Neural crest cell (in vitro differentiated cells): Measurements from ENCODE around the gene MYO19. TPM values are rescaled to one million over a fixed set of nuclear protein-coding genes. Genes with fewer than 3 reads are reported as not detected.

ENCODE experiments used
- DNase-seq: peaks from one replicate; pipeline ENCODE4 v3.0.0; 2021; ENCODE audit warnings: low read depth, mixed read lengths, low spot score
- H3K27ac Mint-ChIP-seq: one replicate; pipeline ENCODE4 v1.8.0; 2021; ENCODE audit warnings: mild to moderate bottlenecking, mixed read lengths; ENCODE audit not compliant: unreplicated experiment
- H3K27me3 Mint-ChIP-seq: 2 replicates; pipeline ENCODE4 v1.8.0; 2021; ENCODE audit warnings: low read depth, mild to moderate bottlenecking, mixed read lengths
- H3K36me3 Mint-ChIP-seq: 2 replicates; pipeline ENCODE4 v1.8.0; 2021; ENCODE audit warnings: low read depth, mild to moderate bottlenecking, mixed read lengths
- H3K4me1 Mint-ChIP-seq: 2 replicates; pipeline ENCODE4 v1.8.0; 2021; ENCODE audit warnings: mixed read lengths
- H3K4me3 Mint-ChIP-seq: one replicate; pipeline ENCODE4 v1.8.0; 2021; ENCODE audit warnings: mild to moderate bottlenecking, mixed read lengths
- H3K9me3 Mint-ChIP-seq: 2 replicates; pipeline ENCODE4 v1.8.0; 2021; ENCODE audit warnings: mixed read lengths
- total RNA-seq: library from RNA; stranded (reverse); gene quantifications from 2 replicates; pipeline ENCODE4 v1.2.1, GENCODE V29; 2021
- TF ChIP-seq, protein P1 (sequence below): fragments of 200-600 bp; sonication (generic); conservative IDR thresholded peaks from 2 replicates; pipeline ENCODE4 v1.5.0; 2021; ENCODE audit warnings: antibody characterized with exemption, mild to moderate bottlenecking

Gene MYO19
- total RNA-seq, 1 donor from 2014 or later, result 104 TPM

DNA sequence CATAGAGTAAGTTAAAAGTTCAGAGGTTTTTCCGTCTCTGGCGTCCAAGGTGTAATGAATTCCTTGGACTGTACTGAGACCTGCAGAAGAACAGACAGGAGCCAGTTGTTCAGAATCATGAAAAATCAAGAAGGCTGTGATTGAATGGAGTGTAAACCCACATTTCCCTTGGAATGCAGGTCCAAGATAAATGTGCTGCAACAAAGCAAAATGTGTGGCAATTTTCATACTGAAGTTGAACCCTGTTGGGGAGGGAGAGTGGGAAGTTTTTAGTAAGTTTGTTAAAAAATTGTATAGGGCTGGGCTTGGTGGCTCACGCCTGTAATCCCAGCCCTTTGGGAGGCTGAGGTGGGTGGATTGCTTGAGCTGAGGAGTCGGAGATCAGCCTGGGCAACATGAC is 31.4 kb upstream of the MYO19 start:
- TF ChIP-seq, protein P1, sequence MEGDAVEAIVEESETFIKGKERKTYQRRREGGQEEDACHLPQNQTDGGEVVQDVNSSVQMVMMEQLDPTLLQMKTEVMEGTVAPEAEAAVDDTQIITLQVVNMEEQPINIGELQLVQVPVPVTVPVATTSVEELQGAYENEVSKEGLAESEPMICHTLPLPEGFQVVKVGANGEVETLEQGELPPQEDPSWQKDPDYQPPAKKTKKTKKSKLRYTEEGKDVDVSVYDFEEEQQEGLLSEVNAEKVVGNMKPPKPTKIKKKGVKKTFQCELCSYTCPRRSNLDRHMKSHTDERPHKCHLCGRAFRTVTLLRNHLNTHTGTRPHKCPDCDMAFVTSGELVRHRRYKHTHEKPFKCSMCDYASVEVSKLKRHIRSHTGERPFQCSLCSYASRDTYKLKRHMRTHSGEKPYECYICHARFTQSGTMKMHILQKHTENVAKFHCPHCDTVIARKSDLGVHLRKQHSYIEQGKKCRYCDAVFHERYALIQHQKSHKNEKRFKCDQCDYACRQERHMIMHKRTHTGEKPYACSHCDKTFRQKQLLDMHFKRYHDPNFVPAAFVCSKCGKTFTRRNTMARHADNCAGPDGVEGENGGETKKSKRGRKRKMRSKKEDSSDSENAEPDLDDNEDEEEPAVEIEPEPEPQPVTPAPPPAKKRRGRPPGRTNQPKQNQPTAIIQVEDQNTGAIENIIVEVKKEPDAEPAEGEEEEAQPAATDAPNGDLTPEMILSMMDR, result no peak
- no peak overlapping the region for H3K27ac Mint-ChIP-seq
- no peaks in the 10 kb centered on the region for H3K4me1 Mint-ChIP-seq
- no peak overlapping the region for H3K4me3 Mint-ChIP-seq
- no peak for DNase-seq
- no peaks in the 10 kb centered on the region for H3K27me3 Mint-ChIP-seq
- H3K9me3 Mint-ChIP-seq, result no peaks in the 10 kb centered on the region
- H3K36me3 Mint-ChIP-seq, result peaks cover 16% of the 10 kb centered on the region

DNA sequence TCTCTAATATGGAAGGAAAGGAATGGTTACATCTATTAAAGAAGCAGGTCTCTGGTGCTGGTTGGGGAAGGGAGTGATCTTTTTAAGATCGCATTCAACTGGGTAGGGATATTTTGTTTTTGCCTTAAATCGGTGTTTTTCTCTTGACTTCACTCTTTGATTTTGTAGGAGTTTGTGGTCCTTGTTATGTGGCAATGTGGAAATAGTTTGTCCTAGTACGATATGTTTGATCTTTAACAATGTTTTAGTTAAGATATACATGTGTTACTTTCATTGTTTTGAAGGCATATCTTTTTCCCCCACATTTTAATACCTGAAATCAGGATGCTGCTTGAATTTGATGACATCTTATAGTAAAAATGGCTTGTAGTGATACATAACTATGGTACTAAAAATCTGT is 18.8 kb upstream of the MYO19 start:
- Mint-ChIP-seq H3K36me3 (peaks cover 22% of the 10 kb centered on the region), H3K4me3 (peak overlapping the region; percentile 39), H3K27ac (peak overlapping the region; percentile 8), H3K4me1 (peaks cover 6% of the 10 kb centered on the region), H3K9me3 (no peaks in the 10 kb centered on the region), H3K27me3 (no peaks in the 10 kb centered on the region)
- TF ChIP-seq, protein P1, result no peak
- DNase-seq, result no peak

DNA sequence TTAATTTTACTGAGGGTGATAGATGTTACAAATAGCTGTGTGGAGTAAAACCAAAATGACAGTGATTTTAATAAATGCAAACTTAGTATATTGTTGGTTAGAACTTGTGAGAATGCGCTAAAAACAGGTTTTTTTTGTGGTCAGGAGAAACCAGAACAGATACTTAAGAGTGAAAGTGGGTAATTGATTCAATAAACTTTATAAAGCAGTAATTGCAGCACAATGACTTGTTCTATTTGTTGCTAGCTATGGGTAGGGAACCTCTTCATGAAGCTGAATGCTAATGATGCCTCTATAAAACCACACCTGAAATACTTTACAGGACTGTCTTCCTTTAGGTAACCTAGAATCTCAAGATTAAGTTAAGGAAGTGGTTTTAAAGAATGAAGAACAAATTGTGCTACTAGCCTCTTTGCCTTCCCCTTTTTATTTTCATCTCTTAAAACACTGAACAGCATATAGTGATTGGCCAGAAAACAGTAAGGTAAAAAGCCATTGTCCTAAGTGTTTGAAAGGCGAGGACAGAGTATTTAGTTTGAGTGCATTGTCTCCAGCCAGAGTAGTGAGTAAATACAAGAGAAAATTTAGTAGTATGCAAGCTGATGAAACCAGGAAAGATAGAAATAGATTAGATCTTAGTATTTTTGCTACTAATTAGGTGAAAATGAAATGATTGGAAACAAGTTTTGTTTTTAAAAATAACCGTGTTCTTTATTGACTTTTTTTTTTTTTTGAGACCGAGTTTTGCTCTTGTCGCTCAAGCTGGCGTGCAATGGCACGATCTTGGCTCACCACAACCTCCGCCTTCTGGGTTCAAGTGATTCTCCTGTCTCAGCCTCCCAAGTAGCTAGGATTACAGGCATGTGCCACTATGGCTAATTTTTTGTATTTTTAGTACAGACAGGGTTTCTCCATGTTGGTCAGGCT is 16.1 kb upstream of the MYO19 start:
- TF ChIP-seq, protein P1, result no peak
- Mint-ChIP-seq H3K27ac (no peak overlapping the region), H3K36me3 (peaks cover 11% of the 10 kb centered on the region), H3K27me3 (no peaks in the 10 kb centered on the region), H3K9me3 (no peaks in the 10 kb centered on the region), H3K4me1 (peaks cover 24% of the 10 kb centered on the region), H3K4me3 (peak overlapping the region; percentile 19)
- DNase-seq, result no peak

DNA sequence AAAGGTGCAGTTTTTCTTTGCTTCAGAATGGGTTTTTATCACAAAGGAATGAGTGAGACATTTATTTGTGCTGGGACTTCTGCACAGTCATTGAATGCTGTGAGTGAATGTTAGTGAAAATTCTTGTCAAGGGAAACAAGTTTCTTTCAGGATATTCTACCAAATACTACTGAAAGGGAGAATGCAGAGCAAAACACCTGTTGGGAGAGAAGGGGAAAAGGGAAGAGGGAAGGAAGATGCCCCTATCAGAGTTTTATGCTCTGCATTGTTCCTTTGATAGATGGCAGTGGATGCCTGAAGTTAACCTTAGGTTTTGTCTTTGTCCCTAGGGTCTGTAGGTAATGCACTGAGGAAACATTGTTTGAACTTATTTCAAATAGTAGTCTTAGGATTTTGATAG is 13.1 kb upstream of the MYO19 start:
- peaks cover 5% of the 10 kb centered on the region for H3K36me3 Mint-ChIP-seq
- TF ChIP-seq, protein P1, result no peak
- no peaks in the 10 kb centered on the region for H3K27me3 Mint-ChIP-seq
- H3K9me3 Mint-ChIP-seq, result no peaks in the 10 kb centered on the region
- peak overlapping the region; percentile 62 for H3K4me3 Mint-ChIP-seq
- peaks cover 27% of the 10 kb centered on the region for H3K4me1 Mint-ChIP-seq
- DNase-seq, result no peak
- H3K27ac Mint-ChIP-seq, result peak overlapping the region; percentile 75

DNA sequence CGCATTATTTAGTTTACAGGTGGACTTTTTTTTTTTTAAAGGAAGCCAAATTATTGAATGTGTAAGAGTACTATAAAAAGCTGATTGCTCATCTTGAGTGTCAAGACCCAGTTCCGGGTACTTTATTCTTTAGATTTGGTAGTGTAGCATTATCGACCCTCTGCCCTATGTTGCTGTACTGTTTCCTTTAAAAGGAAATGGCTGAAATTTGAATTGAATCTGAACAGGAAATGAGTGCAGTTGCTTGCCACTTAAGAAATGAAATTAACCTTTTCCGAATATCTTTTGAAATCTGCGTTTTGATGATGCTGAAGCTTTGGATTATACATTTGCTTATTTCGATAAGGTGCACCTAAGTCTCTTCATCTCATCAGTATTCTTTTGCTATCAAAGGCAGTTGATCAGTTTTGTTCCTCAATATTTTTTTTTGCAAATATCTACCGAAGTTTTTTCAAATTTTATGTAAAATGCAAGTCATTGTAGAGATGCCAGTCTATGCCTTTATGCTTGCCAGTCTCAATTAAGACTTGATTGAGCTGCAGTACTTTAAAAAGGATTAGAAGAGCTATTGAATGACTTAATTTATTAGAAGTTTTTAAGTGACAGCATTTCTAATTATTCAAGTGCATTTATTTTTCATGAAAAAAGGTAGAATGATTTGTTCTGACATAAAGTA is 11.9 kb upstream of the MYO19 start:
- H3K36me3 Mint-ChIP-seq, result peaks cover 5% of the 10 kb centered on the region
- peaks cover 27% of the 10 kb centered on the region for H3K4me1 Mint-ChIP-seq
- peak overlapping the region; percentile 96 for H3K27ac Mint-ChIP-seq
- no peaks in the 10 kb centered on the region for H3K9me3 Mint-ChIP-seq
- no peaks in the 10 kb centered on the region for H3K27me3 Mint-ChIP-seq
- no peak for DNase-seq
- H3K4me3 Mint-ChIP-seq, result peak overlapping the region; percentile 98
- TF ChIP-seq, protein P1, result no peak
